Endothelial cell of umbilical vein (primary cell): ENCODE data around the gene SLC20A1. TPM values are rescaled to one million over a fixed set of nuclear protein-coding genes. Genes with fewer than 3 reads are reported as not detected.
"Not testable (repeated sequence)": the region's sequence is repeated elsewhere in the genome, so short reads cannot be mapped to it uniquely, and the experiment has no call there.

Experiments used
- BruUV-seq: library from RNA; stranded (reverse); fragments of 400-500 nt; replicated peaks from 2 replicates; lab custom pipeline; 2021; lab: Mats Ljungman, UMichigan
- CTCF ChIA-PET: fragments of 300-600, 350-600 bp; sonication (Branson Sonifier 250); formaldehyde crosslinking; loops from one replicate; lab custom pipeline; 2021; ENCODE audit warnings: antibody characterized with exemption, inconsistent platforms; lab: Charles Lee
- POLR2A ChIA-PET: fragments of 300-600, 350-600 bp; sonication (Branson Sonifier 250); formaldehyde crosslinking; loops from one replicate; lab custom pipeline; 2021; ENCODE audit warnings: antibody characterized with exemption, inconsistent platforms; lab: Charles Lee
- DNase-seq: peaks from one replicate; pipeline ENCODE4 v3.0.0-alpha.2; 2011; ENCODE audit warnings: low read depth, low spot score
- FAIRE-seq: peaks from 2 replicates; lab custom pipeline; 2011; peaks lifted over from hg19 to GRCh38; lab: Jason Lieb, UNC
- H2AFZ ChIP-seq: 2 replicates; pipeline ENCODE4 v1.6.0; 2012; ENCODE audit warnings: low read depth, low read length, control low read depth, inconsistent platforms
- H3K27ac ChIP-seq: 2 replicates; pipeline ENCODE4 v1.5.1; 2011; ENCODE audit warnings: low read depth, mild to moderate bottlenecking, control low read depth, low read length, moderate library complexity; ENCODE audit not compliant: insufficient read depth
- H3K27me3 ChIP-seq, 2 experiments: 2 replicates each; pipeline versions ENCODE4 v1.6.0 to v1.6.1; 2011; ENCODE audit warnings: low read length in 2 of 2, mixed read lengths in 1 of 2; ENCODE audit not compliant: control insufficient read depth in 2 of 2, insufficient read depth in 2 of 2
- H3K36me3 ChIP-seq, 2 experiments: 2 replicates in 1 of 2; 3 replicates in 1 of 2; pipeline ENCODE4 v1.5.1; 2011; ENCODE audit warnings: low read length in 2 of 2, mild to moderate bottlenecking in 1 of 2, moderate library complexity in 1 of 2; ENCODE audit not compliant: control insufficient read depth in 2 of 2, insufficient read depth in 2 of 2; ENCODE audit errors: extremely low read depth in 1 of 2
- H3K4me1 ChIP-seq: 3 replicates; pipeline ENCODE4 v1.5.1; 2011; ENCODE audit warnings: mild to moderate bottlenecking, low read length; ENCODE audit not compliant: control insufficient read depth, insufficient read depth; ENCODE audit errors: extremely low read depth
- H3K4me2 ChIP-seq: 2 replicates; pipeline ENCODE4 v1.6.1; 2011; ENCODE audit warnings: low read length, control low read depth, mixed read lengths; ENCODE audit not compliant: insufficient read depth
- H3K4me3 ChIP-seq, 3 experiments: fragments of 200-600 bp in 1 of 3; sonication (generic), shearing (Covaris generic) in 1 of 3; replicated peaks in 1 of 3; 2 replicates each; pipeline ENCODE4 v1.5.1; 2011 to 2016; ENCODE audit warnings: control low read depth in 3 of 3, low read length in 3 of 3, mild to moderate bottlenecking in 2 of 3, inconsistent platforms in 1 of 3, low read depth in 1 of 3, moderate library complexity in 1 of 3; ENCODE audit not compliant: insufficient read depth in 1 of 3
- H3K79me2 ChIP-seq: 2 replicates; pipeline ENCODE4 v1.6.0; 2012; ENCODE audit warnings: low read length, inconsistent platforms; ENCODE audit not compliant: control insufficient read depth, insufficient read depth
- H3K9ac ChIP-seq: replicated peaks from 2 replicates; pipeline ENCODE3; 2011; ENCODE audit warnings: low read length, control low read depth; ENCODE audit not compliant: insufficient read depth; ENCODE audit errors: extremely low read depth
- H3K9me1 ChIP-seq: replicated peaks from 3 replicates; pipeline ENCODE4 v1.6.0; 2011; ENCODE audit warnings: mild to moderate bottlenecking, low read length; ENCODE audit not compliant: control insufficient read depth, insufficient read depth; ENCODE audit errors: extremely low read depth
- H3K9me3 ChIP-seq: replicated peaks from 2 replicates; pipeline ENCODE4 v1.5.1; 2012; ENCODE audit warnings: low read length, inconsistent platforms; ENCODE audit not compliant: control insufficient read depth, insufficient read depth
- H4K20me1 ChIP-seq: replicated peaks from 2 replicates; pipeline ENCODE3; 2011; ENCODE audit warnings: mild to moderate bottlenecking, low read length; ENCODE audit not compliant: control insufficient read depth, insufficient read depth; ENCODE audit errors: extremely low read depth
- FOS ChIP-seq: IDR thresholded peaks from 2 replicates; pipeline ENCODE4 v1.6.1; 2011; ENCODE audit warnings: mild to moderate bottlenecking, low read length, moderate library complexity, borderline replicate concordance; ENCODE audit not compliant: insufficient read depth
- JUN ChIP-seq: IDR thresholded peaks from 2 replicates; pipeline ENCODE4 v1.6.1; 2011; ENCODE audit warnings: borderline replicate concordance, low read depth; ENCODE audit not compliant: insufficient read length, insufficient read depth
- MAX ChIP-seq: IDR thresholded peaks from 2 replicates; pipeline ENCODE4 v1.6.1; 2011; ENCODE audit not compliant: insufficient read depth, insufficient read length
- MYC ChIP-seq: IDR thresholded peaks from one replicate; pipeline ENCODE4 v1.6.1; 2011; ENCODE audit warnings: mild to moderate bottlenecking, low read depth, low read length
- POLR2AphosphoS5 ChIP-seq: IDR thresholded peaks from 2 replicates; pipeline ENCODE4 v1.6.1; 2012; ENCODE audit warnings: low read depth, mild to moderate bottlenecking, control low read depth, low read length, moderate library complexity; ENCODE audit not compliant: insufficient read depth
- dilution Hi-C: fragments of 300-500 bp; cut with MboI; formaldehyde crosslinking; loops from one replicate; pipeline ENCODE4 v1.15.0; 2019; ENCODE audit warnings: low sequenced_read_pairs; ENCODE audit not compliant: extremely low pct_ligation_motif_present
- intact Hi-C: fragments of 100-400 bp; cut with micrococcal nuclease; formaldehyde crosslinking; loops from one replicate; pipeline ENCODE4 v1.10.0; 2022
- polyA plus RNA-seq, 4 experiments: library from polyadenylated mRNA; depleted of rRNA in 3 of 4; stranded (reverse) in 3 of 4; unstranded in 1 of 4; fragments of >200 nt; gene quantifications; 2 replicates each; pipeline versions ENCODE4 v1.2.1 to v1.2.3, GENCODE V29; 2011 to 2012; ENCODE audit warnings: missing spikeins in 1 of 4
- total RNA-seq: library from RNA; stranded (reverse); gene quantifications from 2 replicates; pipeline ENCODE4 v1.2.3, GENCODE V29; 2021
- TF ChIP-seq, protein P1 (sequence below), 2 donors: IDR thresholded peaks; 1 replicate in 1 of 2; 2 replicates in 1 of 2; pipeline ENCODE4 v1.5.1; 2011; ENCODE audit warnings: low read length in 2 of 2, mild to moderate bottlenecking in 2 of 2, moderate library complexity in 2 of 2, control low read depth in 1 of 2, inconsistent platforms in 1 of 2, low read depth in 1 of 2; ENCODE audit not compliant: insufficient read depth in 1 of 2; ENCODE audit errors: extremely low read depth in 1 of 2

The SLC20A1 gene
- total and polyA plus RNA-seq, 2 donors (not counting 3 experiments of a cell fraction or from before 2014, with no cell fraction given): 52.7 to 149 TPM

- Histone ChIP-seq H3K27ac (no peak overlapping the region), H2AFZ (no peak overlapping the region), H3K4me2 (no peak overlapping the region), H3K79me2 (peaks cover 8% of the 10 kb centered on the region), H3K9ac (no peak overlapping the region), H3K36me3 (peaks cover 12 to 24% of the 10 kb centered on the region in 2 experiments), H3K27me3 (no peaks in the 10 kb centered on the region), H3K9me1 (no peaks in the 10 kb centered on the region), H3K4me3 (no peak overlapping the region), H4K20me1 (no peaks in the 10 kb centered on the region), H3K9me3 (no peaks in the 10 kb centered on the region), H3K4me1 (peaks cover 16% of the 10 kb centered on the region)
- no peak for DNase-seq
- BruUV-seq: no TSS peak
- intact Hi-C loops: no loop called here
- POLR2A ChIA-PET: no interaction called here
- CTCF ChIA-PET: interaction anchor here (1.4 to 3.8 kb wide), 4 partner anchors 14 to 61 kb away, joined by 3 to 17 read pairs (median 6); no protein-coding TSS in a partner anchor
- no peak for TF ChIP-seq JUN
- no peak for FAIRE-seq
- dilution Hi-C loops: no loop called here
Measured at GRCh38 chr2:112665113-112665780, 19.5 kb downstream of the SLC20A1 start.

- TF ChIP-seq FOS (no peak), MAX (no peak), POLR2AphosphoS5 (peak; percentile 2), MYC (no peak)
- TF ChIP-seq, protein P1, sequence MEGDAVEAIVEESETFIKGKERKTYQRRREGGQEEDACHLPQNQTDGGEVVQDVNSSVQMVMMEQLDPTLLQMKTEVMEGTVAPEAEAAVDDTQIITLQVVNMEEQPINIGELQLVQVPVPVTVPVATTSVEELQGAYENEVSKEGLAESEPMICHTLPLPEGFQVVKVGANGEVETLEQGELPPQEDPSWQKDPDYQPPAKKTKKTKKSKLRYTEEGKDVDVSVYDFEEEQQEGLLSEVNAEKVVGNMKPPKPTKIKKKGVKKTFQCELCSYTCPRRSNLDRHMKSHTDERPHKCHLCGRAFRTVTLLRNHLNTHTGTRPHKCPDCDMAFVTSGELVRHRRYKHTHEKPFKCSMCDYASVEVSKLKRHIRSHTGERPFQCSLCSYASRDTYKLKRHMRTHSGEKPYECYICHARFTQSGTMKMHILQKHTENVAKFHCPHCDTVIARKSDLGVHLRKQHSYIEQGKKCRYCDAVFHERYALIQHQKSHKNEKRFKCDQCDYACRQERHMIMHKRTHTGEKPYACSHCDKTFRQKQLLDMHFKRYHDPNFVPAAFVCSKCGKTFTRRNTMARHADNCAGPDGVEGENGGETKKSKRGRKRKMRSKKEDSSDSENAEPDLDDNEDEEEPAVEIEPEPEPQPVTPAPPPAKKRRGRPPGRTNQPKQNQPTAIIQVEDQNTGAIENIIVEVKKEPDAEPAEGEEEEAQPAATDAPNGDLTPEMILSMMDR (IDR thresholded peaks at IDR 0.05; ENCODE audit: extremely low read depth in 1 of 2, insufficient read depth in 1 of 2, low read depth in 1 of 2, low read length in 2 of 2): no peak
- no peaks in the 10 kb centered on the region for H3K9me3 ChIP-seq
- H3K4me3 ChIP-seq: no peak overlapping the region
- ChIA-PET POLR2A (interaction anchor here (1.2 kb wide), 1 partner anchor 21 kb away, joined by 3 read pairs; the partner anchor contains the start of gene SLC20A1), CTCF (interaction anchor here (0.8 to 5.8 kb wide), 7 partner anchors 10 to 60 kb away, joined by 3 to 26 read pairs (median 5); partner anchors contain the start of gene SLC20A1)
- peaks cover 12 to 18% of the 10 kb centered on the region in 2 experiments for H3K36me3 ChIP-seq
- no peaks in the 10 kb centered on the region for H4K20me1 ChIP-seq
- H3K27me3 ChIP-seq: no peaks in the 10 kb centered on the region
- intact Hi-C loops: no loop called here
- H3K9ac ChIP-seq: no peak overlapping the region
- no peak overlapping the region for H2AFZ ChIP-seq
- FAIRE-seq: no peak
- no peak overlapping the region for H3K27ac ChIP-seq
- BruUV-seq: no TSS peak
- H3K9me1 ChIP-seq: no peaks in the 10 kb centered on the region
- dilution Hi-C loops: no loop called here
- H3K79me2 ChIP-seq: no peaks in the 10 kb centered on the region
- H3K4me2 ChIP-seq: no peak overlapping the region
- H3K4me1 ChIP-seq: peaks cover 21% of the 10 kb centered on the region
- no peak for DNase-seq
Measured at GRCh38 chr2:112666761-112667122, 21.0 kb downstream of the SLC20A1 start.

- H4K20me1 ChIP-seq, intact Hi-C loops, H3K4me3 ChIP-seq, H3K9me3 ChIP-seq, H3K27ac ChIP-seq, dilution Hi-C loops, H3K9me1 ChIP-seq, H3K4me2 ChIP-seq, H3K9ac ChIP-seq, H2AFZ ChIP-seq, H3K79me2 ChIP-seq, BruUV-seq, H3K27me3 ChIP-seq, FAIRE-seq, POLR2A ChIA-PET, DNase-seq: not testable (repeated sequence)
- Histone ChIP-seq H3K4me1 (peaks cover 19% of the 10 kb centered on the region), H3K36me3 (peaks cover 11 to 16% of the 10 kb centered on the region in 2 experiments)
- CTCF ChIA-PET: interaction anchor here (0.9 to 5.8 kb wide), 6 partner anchors 11 to 59 kb away, joined by 3 to 26 read pairs (median 5); no protein-coding TSS in a partner anchor
Measured at GRCh38 chr2:112667540-112667939, 21.8 kb downstream of the SLC20A1 start.
